WTC11 (cell line): ENCODE data around the gene MLXIPL. TPM values are rescaled to one million over a fixed set of nuclear protein-coding genes. Genes with fewer than 3 reads are reported as not detected.

Experiments used
- ATAC-seq: fragments of 200-7000 bp; cut with Tn5 transposase; 2 replicates; pipeline ENCODE4 v1.10.0; 2021; ENCODE audit warnings: mild to moderate bottlenecking, moderate library complexity
- CTCF ChIA-PET: fragments of 300-600 bp; sonication (Branson Sonifier 250); formaldehyde crosslinking; loops from one replicate; lab custom pipeline; 2021; ENCODE audit warnings: antibody characterized with exemption; lab: Charles Lee
- POLR2A ChIA-PET: fragments of 350-600 bp; sonication (Branson Sonifier 250); formaldehyde crosslinking; loops from one replicate; lab custom pipeline; 2021; ENCODE audit warnings: antibody characterized with exemption; lab: Charles Lee
- DNase-seq: peaks from one replicate; pipeline ENCODE4 v3.0.0; 2021; ENCODE audit warnings: low spot score
- H3K27ac Mint-ChIP-seq: 2 replicates; pipeline ENCODE4 v1.8.0; 2021; ENCODE audit warnings: mixed read lengths
- H3K27me3 Mint-ChIP-seq: 2 replicates; pipeline ENCODE4 v1.8.0; 2021; ENCODE audit warnings: low read depth, mild to moderate bottlenecking, moderate library complexity, mixed read lengths
- H3K36me3 Mint-ChIP-seq: 2 replicates; pipeline ENCODE4 v1.8.0; 2021; ENCODE audit warnings: mixed read lengths
- H3K4me1 Mint-ChIP-seq: 2 replicates; pipeline ENCODE4 v1.8.0; 2022; ENCODE audit warnings: mixed read lengths
- H3K4me3 Mint-ChIP-seq: 2 replicates; pipeline ENCODE4 v1.8.0; 2021; ENCODE audit warnings: mild to moderate bottlenecking, moderate library complexity, mixed read lengths
- H3K9me3 Mint-ChIP-seq: 2 replicates; pipeline ENCODE4 v1.8.0; 2021; ENCODE audit warnings: mixed read lengths
- ATF1 ChIP-seq: sonication (generic); formaldehyde crosslinking; IDR thresholded peaks from 2 replicates; pipeline ENCODE4 v1.8.1; 2023; ENCODE audit warnings: mild to moderate bottlenecking, moderate library complexity, missing genetic modification reagents
- CREM ChIP-seq: sonication (generic); formaldehyde crosslinking; IDR thresholded peaks from 2 replicates; pipeline ENCODE4 v1.8.1; 2022; ENCODE audit warnings: mild to moderate bottlenecking, missing genetic modification reagents, moderate library complexity
- FOXP1 ChIP-seq: sonication (generic); formaldehyde crosslinking; IDR thresholded peaks from 2 replicates; pipeline ENCODE4 v1.8.0; 2022; ENCODE audit warnings: missing genetic modification reagents, mild to moderate bottlenecking, moderate library complexity, borderline replicate concordance
- GRHL2 ChIP-seq: fragments of 250-450 bp; sonication (Bioruptor Pico); IDR thresholded peaks from 2 replicates; pipeline ENCODE4 v1.8.0; 2022; ENCODE audit warnings: mild to moderate bottlenecking, moderate library complexity; ENCODE audit not compliant: insufficient replicate concordance, severe bottlenecking
- IRF2 ChIP-seq: sonication (generic); formaldehyde crosslinking; IDR thresholded peaks from 2 replicates; pipeline ENCODE4 v1.8.0; 2022; ENCODE audit warnings: low read depth, missing genetic modification reagents, borderline replicate concordance
- KAT7 ChIP-seq: sonication (generic); formaldehyde crosslinking; IDR thresholded peaks from 2 replicates; pipeline ENCODE4 v1.8.1; 2023; ENCODE audit warnings: missing genetic modification reagents, mild to moderate bottlenecking, borderline replicate concordance
- NFYB ChIP-seq: sonication (generic); formaldehyde crosslinking; conservative IDR thresholded peaks from 2 replicates; pipeline ENCODE4 v1.8.0; 2022; ENCODE audit warnings: low read depth, missing genetic modification reagents
- NR3C1 ChIP-seq: sonication (generic); formaldehyde crosslinking; conservative IDR thresholded peaks from 2 replicates; pipeline ENCODE4 v1.8.1; 2023; ENCODE audit warnings: low read depth, mild to moderate bottlenecking, missing genetic modification reagents
- OVOL2 ChIP-seq: fragments of 250-450 bp; sonication (Bioruptor Pico); IDR thresholded peaks from 2 replicates; pipeline ENCODE4 v1.9.0; 2021; ENCODE audit warnings: mild to moderate bottlenecking, borderline replicate concordance
- RELA ChIP-seq: sonication (generic); formaldehyde crosslinking; IDR thresholded peaks from 2 replicates; pipeline ENCODE4 v1.8.1; 2022; ENCODE audit warnings: missing genetic modification reagents, mild to moderate bottlenecking, borderline replicate concordance
- TP53 ChIP-seq: sonication (generic); formaldehyde crosslinking; IDR thresholded peaks from 2 replicates; pipeline ENCODE4 v1.8.1; 2023; ENCODE audit warnings: mild to moderate bottlenecking, missing genetic modification reagents
- ZNF121 ChIP-seq: sonication (generic); formaldehyde crosslinking; IDR thresholded peaks from 2 replicates; pipeline ENCODE4 v1.8.0; 2023; ENCODE audit warnings: missing genetic modification reagents
- ZNF138 ChIP-seq: sonication (generic); formaldehyde crosslinking; conservative IDR thresholded peaks from 2 replicates; pipeline ENCODE4 v1.8.1; 2022; ENCODE audit warnings: mild to moderate bottlenecking, moderate library complexity, missing genetic modification reagents
- ZNF263 ChIP-seq: sonication (generic); formaldehyde crosslinking; IDR thresholded peaks from 2 replicates; pipeline ENCODE4 v1.8.1; 2022; ENCODE audit warnings: low read depth, mild to moderate bottlenecking, moderate library complexity, missing genetic modification reagents
- total RNA-seq: library from RNA; stranded (reverse); gene quantifications from 3 replicates; pipeline ENCODE4 v1.2.3, GENCODE V29; 2021
- TF ChIP-seq, protein P1 (sequence below): sonication (generic); formaldehyde crosslinking; IDR thresholded peaks from 2 replicates; pipeline ENCODE4 v1.8.0; 2023; ENCODE audit warnings: missing genetic modification reagents
- TF ChIP-seq, protein P2 (sequence below): sonication (generic); formaldehyde crosslinking; IDR thresholded peaks from 2 replicates; pipeline ENCODE4 v1.8.1; 2023; ENCODE audit warnings: mild to moderate bottlenecking, missing genetic modification reagents, moderate library complexity
- TF ChIP-seq, protein P3 (sequence below): sonication (generic); formaldehyde crosslinking; IDR thresholded peaks from 2 replicates; pipeline ENCODE4 v1.8.0; 2022; ENCODE audit warnings: mild to moderate bottlenecking, missing genetic modification reagents
- TF ChIP-seq, protein P4 (sequence below): fragments of 250-450 bp; sonication (Bioruptor Pico); IDR thresholded peaks from 2 replicates; pipeline ENCODE4 v1.8.0; 2021; ENCODE audit warnings: mild to moderate bottlenecking
- TF ChIP-seq, protein P5 (sequence below): fragments of 250-450 bp; sonication (Bioruptor Pico); IDR thresholded peaks from 2 replicates; pipeline ENCODE4 v1.9.0; 2021; ENCODE audit warnings: mild to moderate bottlenecking
- TF ChIP-seq, protein P6 (sequence below): sonication (generic); formaldehyde crosslinking; IDR thresholded peaks from 2 replicates; pipeline ENCODE4 v1.8.0; 2022; ENCODE audit warnings: mild to moderate bottlenecking, missing genetic modification reagents
- TF ChIP-seq, protein P7 (sequence below): sonication (generic); formaldehyde crosslinking; IDR thresholded peaks from 2 replicates; pipeline ENCODE4 v1.8.0; 2023; ENCODE audit warnings: mild to moderate bottlenecking, missing genetic modification reagents

Gene MLXIPL
- total RNA-seq, 1 experiment from 2014 or later: 20.4 TPM

DNA sequence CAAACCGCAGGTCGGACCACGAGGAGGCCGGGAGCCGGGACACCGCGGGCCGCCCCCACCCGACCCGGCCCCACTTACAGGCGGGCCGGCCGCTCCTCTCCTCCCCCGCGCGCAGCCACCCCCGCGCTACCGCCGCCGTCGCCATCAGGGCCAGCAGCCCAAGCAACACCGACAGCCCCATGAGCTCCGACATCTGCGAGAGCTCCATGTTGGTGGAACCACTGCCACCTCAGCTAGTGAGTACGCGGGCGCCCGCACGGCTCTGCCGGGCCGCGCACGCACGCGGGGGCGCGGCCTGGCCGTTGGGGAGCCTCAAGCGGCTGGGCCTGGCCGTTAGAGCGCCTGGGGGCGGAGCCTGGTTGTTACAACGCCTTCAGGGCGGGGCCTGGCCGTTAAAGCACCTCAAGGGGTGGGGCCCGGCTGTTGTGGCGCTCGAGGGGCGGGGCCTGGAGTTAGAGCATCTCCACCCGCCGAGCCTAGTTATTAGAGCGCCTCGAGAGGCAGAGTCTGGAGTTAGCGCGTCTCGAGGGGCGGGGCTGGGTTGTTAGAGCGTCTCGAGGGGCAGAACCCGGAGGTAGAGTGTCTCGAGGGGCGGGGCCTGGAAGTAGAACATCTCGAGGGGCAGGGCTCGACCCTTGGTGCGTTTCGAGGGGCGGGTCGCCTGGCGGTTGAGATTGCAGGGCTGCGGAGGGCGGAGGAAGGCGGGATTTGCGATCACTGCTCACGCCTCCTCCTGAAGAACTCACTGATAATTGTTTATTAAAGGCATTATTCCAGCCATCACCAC is 45.8 kb downstream of the MLXIPL start, which contains the start of gene TBL2 (continued):
- TF ChIP-seq, protein P1, sequence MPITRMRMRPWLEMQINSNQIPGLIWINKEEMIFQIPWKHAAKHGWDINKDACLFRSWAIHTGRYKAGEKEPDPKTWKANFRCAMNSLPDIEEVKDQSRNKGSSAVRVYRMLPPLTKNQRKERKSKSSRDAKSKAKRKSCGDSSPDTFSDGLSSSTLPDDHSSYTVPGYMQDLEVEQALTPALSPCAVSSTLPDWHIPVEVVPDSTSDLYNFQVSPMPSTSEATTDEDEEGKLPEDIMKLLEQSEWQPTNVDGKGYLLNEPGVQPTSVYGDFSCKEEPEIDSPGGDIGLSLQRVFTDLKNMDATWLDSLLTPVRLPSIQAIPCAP: no peak
- TF ChIP-seq, all 79 proteins: peak for 10

DNA sequence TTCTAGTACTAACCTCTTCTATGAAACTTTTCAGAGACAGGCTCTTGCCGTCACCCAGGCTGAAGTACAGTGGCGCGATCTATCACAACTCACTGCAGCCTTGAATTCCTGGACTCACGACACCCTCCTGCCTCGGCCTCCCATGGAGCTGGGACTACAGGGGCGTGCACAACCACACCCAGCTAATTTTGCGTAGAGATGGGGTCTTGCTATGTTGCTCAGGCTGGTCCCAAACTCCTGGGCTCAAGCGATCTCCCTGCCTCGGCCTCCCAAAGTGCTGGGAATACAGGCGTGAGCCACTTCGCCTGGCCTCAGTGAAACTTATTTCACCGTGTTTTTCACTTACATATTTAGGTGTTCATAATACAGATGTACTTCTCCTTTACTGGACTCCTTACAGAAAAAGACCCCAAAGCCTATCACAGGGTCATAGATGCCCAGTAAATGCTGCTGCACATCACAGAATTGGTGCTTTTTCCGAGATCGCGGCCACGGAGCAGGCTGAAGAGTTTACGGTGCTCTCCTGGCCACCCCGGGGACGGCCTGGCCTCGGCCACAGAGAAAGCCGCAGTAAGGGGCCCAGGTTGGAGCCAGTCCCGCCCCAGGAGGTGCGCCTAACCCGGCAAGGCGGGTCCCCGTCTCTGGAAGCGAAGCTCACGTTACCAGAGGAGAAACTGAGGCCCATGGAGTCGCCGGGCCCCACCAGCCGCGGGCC is 46.5 kb downstream of the MLXIPL start:
- ChIA-PET CTCF (interaction anchor here (0.5 to 1.4 kb wide), 10 partner anchors 10 to 561 kb away, joined by 3 to 12 read pairs (median 4); partner anchors contain the start of genes BAZ1B and VPS37D), POLR2A (interaction anchor here (0.5 to 2.6 kb wide), 5 partner anchors 10 to 139 kb away, joined by 3 to 12 read pairs (median 3); partner anchors contain the start of gene BAZ1B)
- Mint-ChIP-seq H3K36me3 (peaks cover 21% of the 10 kb centered on the region), H3K4me3 (peak overlapping the region; percentile 86), H3K27ac (no peak overlapping the region), H3K9me3 (no peaks in the 10 kb centered on the region), H3K4me1 (peaks cover 16% of the 10 kb centered on the region), H3K27me3 (peaks cover 38% of the 10 kb centered on the region)
- no peak for TF ChIP-seq GRHL2
- TF ChIP-seq, protein P2, sequence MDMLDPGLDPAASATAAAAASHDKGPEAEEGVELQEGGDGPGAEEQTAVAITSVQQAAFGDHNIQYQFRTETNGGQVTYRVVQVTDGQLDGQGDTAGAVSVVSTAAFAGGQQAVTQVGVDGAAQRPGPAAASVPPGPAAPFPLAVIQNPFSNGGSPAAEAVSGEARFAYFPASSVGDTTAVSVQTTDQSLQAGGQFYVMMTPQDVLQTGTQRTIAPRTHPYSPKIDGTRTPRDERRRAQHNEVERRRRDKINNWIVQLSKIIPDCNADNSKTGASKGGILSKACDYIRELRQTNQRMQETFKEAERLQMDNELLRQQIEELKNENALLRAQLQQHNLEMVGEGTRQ (CRISPR knock-in tag): no peak
- no peak for TF ChIP-seq NFYB
- 0 out of 2 replicates have a peak, but pooled peaks have one; percentile 54 for TF ChIP-seq IRF2 (CRISPR knock-in tag)
- TF ChIP-seq FOXP1 (CRISPR knock-in tag): no peak
- peak; percentile 92 for TF ChIP-seq ZNF121 (CRISPR knock-in tag)
- TF ChIP-seq CREM (CRISPR knock-in tag): no peak
- TF ChIP-seq TP53 (CRISPR knock-in tag): no peak
- TF ChIP-seq ATF1: no peak
- no peak for TF ChIP-seq KAT7 (CRISPR knock-in tag)
- no peak for DNase-seq
- ATAC-seq: no peak

DNA sequence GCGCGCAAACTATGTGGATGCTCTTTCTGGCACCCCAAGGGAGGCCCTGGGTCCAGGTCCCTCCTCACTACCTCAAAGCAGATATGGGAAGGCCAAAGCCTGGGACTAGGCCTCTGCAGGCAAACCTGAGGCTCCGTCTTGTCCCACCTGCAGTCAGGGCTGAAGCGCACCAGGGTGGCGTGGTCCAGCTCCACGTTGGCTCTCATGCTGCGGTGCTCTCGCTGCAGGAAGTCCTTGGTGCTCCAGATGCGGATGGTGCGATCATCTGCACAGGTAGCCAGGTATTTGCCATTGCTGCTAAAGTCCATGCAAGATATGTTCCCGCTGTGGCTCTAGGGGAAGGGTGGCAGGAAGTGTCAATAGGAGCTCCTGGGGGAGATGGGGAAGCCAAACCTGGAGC is 50.5 kb downstream of the MLXIPL start:
- POLR2A ChIA-PET: no interaction called here
- no peak for TF ChIP-seq RELA (CRISPR knock-in tag)
- no peak for TF ChIP-seq NR3C1 (CRISPR knock-in tag)
- no peak for TF ChIP-seq TP53 (CRISPR knock-in tag)
- TF ChIP-seq, protein P3, sequence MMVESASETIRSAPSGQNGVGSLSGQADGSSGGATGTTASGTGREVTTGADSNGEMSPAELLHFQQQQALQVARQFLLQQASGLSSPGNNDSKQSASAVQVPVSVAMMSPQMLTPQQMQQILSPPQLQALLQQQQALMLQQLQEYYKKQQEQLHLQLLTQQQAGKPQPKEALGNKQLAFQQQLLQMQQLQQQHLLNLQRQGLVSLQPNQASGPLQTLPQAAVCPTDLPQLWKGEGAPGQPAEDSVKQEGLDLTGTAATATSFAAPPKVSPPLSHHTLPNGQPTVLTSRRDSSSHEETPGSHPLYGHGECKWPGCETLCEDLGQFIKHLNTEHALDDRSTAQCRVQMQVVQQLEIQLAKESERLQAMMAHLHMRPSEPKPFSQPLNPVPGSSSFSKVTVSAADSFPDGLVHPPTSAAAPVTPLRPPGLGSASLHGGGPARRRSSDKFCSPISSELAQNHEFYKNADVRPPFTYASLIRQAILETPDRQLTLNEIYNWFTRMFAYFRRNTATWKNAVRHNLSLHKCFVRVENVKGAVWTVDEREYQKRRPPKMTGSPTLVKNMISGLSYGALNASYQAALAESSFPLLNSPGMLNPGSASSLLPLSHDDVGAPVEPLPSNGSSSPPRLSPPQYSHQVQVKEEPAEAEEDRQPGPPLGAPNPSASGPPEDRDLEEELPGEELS: no peak
- TF ChIP-seq, protein P4, sequence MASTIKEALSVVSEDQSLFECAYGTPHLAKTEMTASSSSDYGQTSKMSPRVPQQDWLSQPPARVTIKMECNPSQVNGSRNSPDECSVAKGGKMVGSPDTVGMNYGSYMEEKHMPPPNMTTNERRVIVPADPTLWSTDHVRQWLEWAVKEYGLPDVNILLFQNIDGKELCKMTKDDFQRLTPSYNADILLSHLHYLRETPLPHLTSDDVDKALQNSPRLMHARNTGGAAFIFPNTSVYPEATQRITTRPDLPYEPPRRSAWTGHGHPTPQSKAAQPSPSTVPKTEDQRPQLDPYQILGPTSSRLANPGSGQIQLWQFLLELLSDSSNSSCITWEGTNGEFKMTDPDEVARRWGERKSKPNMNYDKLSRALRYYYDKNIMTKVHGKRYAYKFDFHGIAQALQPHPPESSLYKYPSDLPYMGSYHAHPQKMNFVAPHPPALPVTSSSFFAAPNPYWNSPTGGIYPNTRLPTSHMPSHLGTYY (CRISPR knock-in tag): no peak
- no peak for TF ChIP-seq OVOL2 (CRISPR knock-in tag)
- TF ChIP-seq ZNF138 (CRISPR knock-in tag): no peak
- TF ChIP-seq, protein P5, sequence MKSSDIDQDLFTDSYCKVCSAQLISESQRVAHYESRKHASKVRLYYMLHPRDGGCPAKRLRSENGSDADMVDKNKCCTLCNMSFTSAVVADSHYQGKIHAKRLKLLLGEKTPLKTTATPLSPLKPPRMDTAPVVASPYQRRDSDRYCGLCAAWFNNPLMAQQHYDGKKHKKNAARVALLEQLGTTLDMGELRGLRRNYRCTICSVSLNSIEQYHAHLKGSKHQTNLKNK (CRISPR knock-in tag): no peak
- TF ChIP-seq FOXP1 (CRISPR knock-in tag): no peak
- TF ChIP-seq, protein P6, sequence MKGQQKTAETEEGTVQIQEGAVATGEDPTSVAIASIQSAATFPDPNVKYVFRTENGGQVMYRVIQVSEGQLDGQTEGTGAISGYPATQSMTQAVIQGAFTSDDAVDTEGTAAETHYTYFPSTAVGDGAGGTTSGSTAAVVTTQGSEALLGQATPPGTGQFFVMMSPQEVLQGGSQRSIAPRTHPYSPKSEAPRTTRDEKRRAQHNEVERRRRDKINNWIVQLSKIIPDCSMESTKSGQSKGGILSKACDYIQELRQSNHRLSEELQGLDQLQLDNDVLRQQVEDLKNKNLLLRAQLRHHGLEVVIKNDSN (CRISPR knock-in tag): no peak
- no peak for TF ChIP-seq ZNF263 (CRISPR knock-in tag)
- TF ChIP-seq, protein P7, sequence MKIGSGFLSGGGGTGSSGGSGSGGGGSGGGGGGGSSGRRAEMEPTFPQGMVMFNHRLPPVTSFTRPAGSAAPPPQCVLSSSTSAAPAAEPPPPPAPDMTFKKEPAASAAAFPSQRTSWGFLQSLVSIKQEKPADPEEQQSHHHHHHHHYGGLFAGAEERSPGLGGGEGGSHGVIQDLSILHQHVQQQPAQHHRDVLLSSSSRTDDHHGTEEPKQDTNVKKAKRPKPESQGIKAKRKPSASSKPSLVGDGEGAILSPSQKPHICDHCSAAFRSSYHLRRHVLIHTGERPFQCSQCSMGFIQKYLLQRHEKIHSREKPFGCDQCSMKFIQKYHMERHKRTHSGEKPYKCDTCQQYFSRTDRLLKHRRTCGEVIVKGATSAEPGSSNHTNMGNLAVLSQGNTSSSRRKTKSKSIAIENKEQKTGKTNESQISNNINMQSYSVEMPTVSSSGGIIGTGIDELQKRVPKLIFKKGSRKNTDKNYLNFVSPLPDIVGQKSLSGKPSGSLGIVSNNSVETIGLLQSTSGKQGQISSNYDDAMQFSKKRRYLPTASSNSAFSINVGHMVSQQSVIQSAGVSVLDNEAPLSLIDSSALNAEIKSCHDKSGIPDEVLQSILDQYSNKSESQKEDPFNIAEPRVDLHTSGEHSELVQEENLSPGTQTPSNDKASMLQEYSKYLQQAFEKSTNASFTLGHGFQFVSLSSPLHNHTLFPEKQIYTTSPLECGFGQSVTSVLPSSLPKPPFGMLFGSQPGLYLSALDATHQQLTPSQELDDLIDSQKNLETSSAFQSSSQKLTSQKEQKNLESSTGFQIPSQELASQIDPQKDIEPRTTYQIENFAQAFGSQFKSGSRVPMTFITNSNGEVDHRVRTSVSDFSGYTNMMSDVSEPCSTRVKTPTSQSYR (CRISPR knock-in tag): no peak

More for the DNA sequence above, 50.5 kb downstream of the MLXIPL start:
- no peak for ATAC-seq
- no peak overlapping the region for H3K27ac Mint-ChIP-seq
- peaks cover 11% of the 10 kb centered on the region for H3K4me1 Mint-ChIP-seq
- no peak overlapping the region for H3K4me3 Mint-ChIP-seq
- peaks cover 50% of the 10 kb centered on the region for H3K36me3 Mint-ChIP-seq
- CTCF ChIA-PET: interaction anchor here (0.6 kb wide), 1 partner anchor 130 kb away, joined by 4 read pairs; no protein-coding TSS in a partner anchor
- DNase-seq: no peak
- no peaks in the 10 kb centered on the region for H3K9me3 Mint-ChIP-seq
- H3K27me3 Mint-ChIP-seq: peaks cover 6% of the 10 kb centered on the region
